ENCODE measurements around the gene ATPAF2.
"Not testable (repeated sequence)": the region's sequence is repeated elsewhere in the genome, so short reads cannot be mapped to it uniquely, and the experiment has no call there.

Gene ATPAF2

GRCh38 chr17:18009609-18010420 is 29.2 kb downstream of the ATPAF2 start:
- DNase-seq, result no peak

GRCh38 chr17:18008496-18009268 is 30.3 kb downstream of the ATPAF2 start:
- DNase-seq, result no peak

- DNase-seq, result no peak
These were observed 32.3 kb downstream of the ATPAF2 start for GRCh38 chr17:18006495-18007239.

GRCh38 chr17:18005496-18005895 is 33.5 kb downstream of the ATPAF2 start:
- no peak for DNase-seq

- no peak for DNase-seq
These were observed 34.1 kb downstream of the ATPAF2 start for GRCh38 chr17:18004884-18005305.

GRCh38 chr17:18004345-18004744 is 34.6 kb downstream of the ATPAF2 start:
- peak; percentile 43 for DNase-seq

- DNase-seq, result no peak
These were observed 36.8 kb downstream of the ATPAF2 start for GRCh38 chr17:18002171-18002570.

GRCh38 chr17:18000030-18000408 is 38.9 kb downstream of the ATPAF2 start:
- DNase-seq, result no peak

- no peak for DNase-seq
These were observed 39.5 kb downstream of the ATPAF2 start for GRCh38 chr17:17999364-18000029.

GRCh38 chr17:17998934-17999333 is 40.0 kb downstream of the ATPAF2 start:
- no peak for DNase-seq

GRCh38 chr17:17995887-17996286 is 43.1 kb downstream of the ATPAF2 start:
- not testable (repeated sequence) for DNase-seq

GRCh38 chr17:17994271-17995069 is 44.5 kb downstream of the ATPAF2 start:
- no peak for DNase-seq

- no peak for DNase-seq
These were observed 45.1 kb downstream of the ATPAF2 start for GRCh38 chr17:17993852-17994251.

GRCh38 chr17:17993366-17993765 is 45.6 kb downstream of the ATPAF2 start:
- DNase-seq, result no peak

GRCh38 chr17:17990282-17990681 is 48.7 kb downstream of the ATPAF2 start:
- no peak for DNase-seq

GRCh38 chr17:17989618-17990017 is 49.4 kb downstream of the ATPAF2 start:
- DNase-seq, result no peak

GRCh38 chr17:17989081-17989480 is 49.9 kb downstream of the ATPAF2 start:
- no peak for DNase-seq

- no peak for DNase-seq
These were observed 50.5 kb downstream of the ATPAF2 start for GRCh38 chr17:17988427-17988945.

- no peak for DNase-seq
These were observed 51.1 kb downstream of the ATPAF2 start for GRCh38 chr17:17987901-17988300.

GRCh38 chr17:17987187-17987896 is 51.6 kb downstream of the ATPAF2 start:
- DNase-seq, result no peak

- DNase-seq, result no peak
These were observed 53.4 kb downstream of the ATPAF2 start for GRCh38 chr17:17985555-17985954.
